ENCODE measurements around the gene NFIX.

The NFIX gene

GRCh38 chr19:12993562-12993961, 1.7 kb upstream of the NFIX start:
- TF ChIP-seq GATA3 (IDR thresholded peaks at IDR 0.05; ENCODE audit: low read depth, low read length) (no peak), GATA2 (IDR thresholded peaks at IDR 0.05; ENCODE audit: low read depth, low read length) (no peak)

GRCh38 chr19:12995596-12996405, 526 bp downstream of the NFIX start:
- TF ChIP-seq GATA2 (IDR thresholded peaks at IDR 0.05; ENCODE audit: low read depth, low read length) (no peak), GATA3 (IDR thresholded peaks at IDR 0.05; ENCODE audit: low read depth, low read length) (no peak)

DNA sequence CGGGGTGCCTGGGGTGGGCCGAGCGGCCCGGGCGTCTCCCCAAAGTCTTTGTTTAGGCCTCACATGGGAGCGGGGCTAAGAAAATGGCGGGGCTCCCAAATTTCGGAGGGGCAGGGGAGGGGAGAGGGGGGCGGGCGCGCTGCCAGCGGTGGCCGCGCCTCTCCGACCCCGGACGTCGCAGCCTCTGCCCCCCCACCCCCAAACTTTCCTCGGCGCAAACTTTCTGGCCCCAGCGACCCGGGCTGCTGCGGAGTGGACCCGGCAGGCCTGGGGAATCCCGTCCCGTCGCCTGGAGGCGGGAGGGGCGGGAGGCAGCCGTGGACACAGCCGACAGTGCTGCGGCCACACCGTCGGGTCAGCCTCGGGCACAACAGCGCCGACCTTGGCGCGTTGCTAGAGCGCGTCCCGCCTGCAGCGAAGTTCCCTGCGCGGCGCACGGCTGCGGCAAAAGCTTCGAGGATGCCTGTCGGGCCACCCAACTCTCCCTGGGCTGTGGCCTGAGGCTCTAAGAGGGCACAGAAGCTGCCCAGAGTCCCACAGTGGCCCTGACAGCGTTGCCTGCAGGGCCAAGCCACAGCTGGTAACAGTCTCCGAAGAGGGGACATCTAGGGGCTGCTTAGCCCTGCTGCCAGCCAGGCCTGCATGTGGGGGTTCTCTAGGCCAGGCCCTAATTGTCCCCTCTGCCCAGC, 1.3 kb downstream of the NFIX start:
- no peak for TF ChIP-seq GATA2 (IDR thresholded peaks at IDR 0.05; ENCODE audit: low read depth, low read length)
- no peak for TF ChIP-seq GATA3 (IDR thresholded peaks at IDR 0.05; ENCODE audit: low read depth, low read length)

- TF ChIP-seq GATA2 (IDR thresholded peaks at IDR 0.05; ENCODE audit: low read depth, low read length) (no peak), GATA3 (IDR thresholded peaks at IDR 0.05; ENCODE audit: low read depth, low read length) (no peak)
Observed at GRCh38 chr19:12997179-12997966, 2.1 kb downstream of the NFIX start.

GRCh38 chr19:12997967-12998940, 3.0 kb downstream of the NFIX start:
- TF ChIP-seq GATA2 (IDR thresholded peaks at IDR 0.05; ENCODE audit: low read depth, low read length): no peak
- no peak for TF ChIP-seq GATA3 (IDR thresholded peaks at IDR 0.05; ENCODE audit: low read depth, low read length)

- TF ChIP-seq GATA3 (IDR thresholded peaks at IDR 0.05; ENCODE audit: low read depth, low read length) (no peak), GATA2 (IDR thresholded peaks at IDR 0.05; ENCODE audit: low read depth, low read length) (no peak)
Observed at GRCh38 chr19:13001166-13001501, 5.9 kb downstream of the NFIX start.

DNA sequence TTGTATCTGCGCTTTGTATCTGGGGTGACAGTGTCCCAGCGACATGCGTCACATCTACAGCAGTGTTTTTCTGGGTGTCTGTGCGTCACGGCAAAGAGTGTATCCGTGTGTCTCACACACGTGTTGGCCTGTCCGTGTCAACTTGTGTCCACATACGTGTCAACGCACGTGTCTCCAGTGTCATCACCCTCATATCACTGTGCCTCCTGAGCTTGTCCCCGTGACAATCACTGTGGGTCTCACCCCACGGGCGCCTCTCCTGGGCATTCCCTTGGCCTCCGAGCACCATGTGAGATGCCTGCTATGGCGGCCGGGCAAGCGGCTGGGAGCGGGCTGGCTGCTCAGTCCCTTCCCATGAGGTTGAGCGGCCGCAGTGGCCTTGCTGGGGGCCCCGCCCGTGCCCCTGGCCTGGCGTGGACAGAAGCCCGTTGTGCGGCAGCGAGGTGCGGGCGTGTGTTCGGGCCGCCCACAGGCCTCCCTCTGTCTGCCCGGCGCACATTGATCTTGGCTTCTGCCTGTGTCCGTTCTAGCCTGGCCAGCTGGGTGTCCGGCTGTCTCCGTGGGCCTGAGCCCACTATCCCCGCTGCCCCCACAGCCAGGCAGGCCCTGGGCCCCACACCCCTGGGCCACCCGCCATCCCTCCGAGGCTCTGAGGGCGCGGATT, 6.4 kb downstream of the NFIX start:
- TF ChIP-seq GATA2 (IDR thresholded peaks at IDR 0.05; ENCODE audit: low read depth, low read length) (no peak), GATA3 (IDR thresholded peaks at IDR 0.05; ENCODE audit: low read depth, low read length) (no peak)

DNA sequence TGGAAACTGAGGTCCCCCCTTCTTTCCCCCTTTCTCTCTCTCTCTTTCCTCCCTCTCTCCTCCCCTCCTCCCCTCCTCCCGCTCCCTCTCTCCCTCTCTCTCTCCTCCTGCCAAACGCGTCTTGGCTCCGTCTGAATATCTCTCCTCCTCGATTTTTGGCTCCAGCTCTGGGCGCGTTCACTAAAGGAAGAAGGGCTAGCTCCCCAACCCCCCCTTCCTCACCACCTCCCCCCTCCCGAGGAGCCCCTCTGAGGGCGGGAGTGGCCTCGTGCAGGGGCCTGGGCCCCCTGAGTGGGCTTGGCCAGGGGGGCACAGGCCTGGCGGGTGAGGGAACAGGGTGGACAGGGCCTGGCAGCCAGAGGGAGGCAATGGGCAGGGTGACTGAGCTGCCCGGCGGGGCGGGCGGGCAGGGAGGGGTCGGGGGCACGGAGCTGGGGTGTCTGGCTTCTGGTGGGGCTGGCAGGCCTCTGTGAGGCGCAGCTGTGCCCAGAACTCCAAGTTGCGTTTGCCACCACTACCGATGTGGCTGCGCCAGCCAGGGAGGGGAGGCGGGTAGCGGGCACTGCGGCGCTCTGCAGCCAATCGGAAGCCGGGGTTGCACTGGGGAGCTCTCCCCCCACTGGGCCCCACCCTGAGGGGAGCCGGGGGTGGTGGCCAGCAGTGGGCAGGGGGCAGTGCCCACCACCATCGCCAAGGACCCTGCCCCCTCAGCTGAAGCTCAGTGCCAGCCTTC, 7.1 kb downstream of the NFIX start:
- TF ChIP-seq GATA3 (IDR thresholded peaks at IDR 0.05; ENCODE audit: low read depth, low read length): no peak
- no peak for TF ChIP-seq GATA2 (IDR thresholded peaks at IDR 0.05; ENCODE audit: low read depth, low read length)

DNA sequence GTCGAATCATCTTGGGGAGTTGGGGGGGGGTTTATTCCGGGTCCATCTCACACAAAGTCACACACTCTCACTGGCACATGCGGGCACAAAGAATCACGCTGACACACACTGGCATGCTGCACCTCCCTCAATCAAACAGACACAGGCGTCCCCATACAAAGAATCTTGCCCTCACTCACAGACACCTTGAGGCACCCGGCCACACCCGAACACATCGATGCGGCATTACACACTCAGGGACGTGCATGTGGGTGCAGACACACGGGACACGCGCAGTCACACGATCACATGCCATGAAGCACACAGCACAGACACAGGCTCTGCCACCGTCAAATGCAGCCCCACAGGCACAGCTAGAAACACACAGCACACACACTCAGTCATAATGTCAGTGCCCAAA, 7.8 kb downstream of the NFIX start:
- TF ChIP-seq GATA3 (IDR thresholded peaks at IDR 0.05; ENCODE audit: low read depth, low read length): no peak
- no peak for TF ChIP-seq GATA2 (IDR thresholded peaks at IDR 0.05; ENCODE audit: low read depth, low read length)

DNA sequence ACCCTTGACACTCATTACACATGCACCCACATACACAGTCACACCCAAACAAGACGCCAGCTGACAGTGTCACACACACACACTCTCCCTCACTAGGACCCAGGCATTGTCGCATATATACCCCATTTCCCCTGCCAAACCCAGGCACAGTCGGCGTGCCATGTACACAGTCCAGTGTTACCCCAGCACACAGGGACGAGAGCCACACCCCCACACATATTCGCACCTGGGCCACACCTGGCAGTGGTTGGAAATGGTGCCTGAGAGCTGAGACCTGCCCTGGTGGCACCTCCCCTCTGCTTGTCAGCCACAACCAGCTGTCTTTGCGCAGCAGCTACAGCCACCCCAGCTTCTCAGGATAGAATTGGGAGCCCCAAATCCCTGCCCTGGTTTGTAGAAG, 9.0 kb downstream of the NFIX start:
- no peak for TF ChIP-seq GATA3 (IDR thresholded peaks at IDR 0.05; ENCODE audit: low read depth, low read length)
- no peak for TF ChIP-seq GATA2 (IDR thresholded peaks at IDR 0.05; ENCODE audit: low read depth, low read length)

- TF ChIP-seq GATA3 (IDR thresholded peaks at IDR 0.05; ENCODE audit: low read depth, low read length) (no peak), GATA2 (IDR thresholded peaks at IDR 0.05; ENCODE audit: low read depth, low read length) (no peak)
Observed at GRCh38 chr19:13005253-13005652, 10.0 kb downstream of the NFIX start.

DNA sequence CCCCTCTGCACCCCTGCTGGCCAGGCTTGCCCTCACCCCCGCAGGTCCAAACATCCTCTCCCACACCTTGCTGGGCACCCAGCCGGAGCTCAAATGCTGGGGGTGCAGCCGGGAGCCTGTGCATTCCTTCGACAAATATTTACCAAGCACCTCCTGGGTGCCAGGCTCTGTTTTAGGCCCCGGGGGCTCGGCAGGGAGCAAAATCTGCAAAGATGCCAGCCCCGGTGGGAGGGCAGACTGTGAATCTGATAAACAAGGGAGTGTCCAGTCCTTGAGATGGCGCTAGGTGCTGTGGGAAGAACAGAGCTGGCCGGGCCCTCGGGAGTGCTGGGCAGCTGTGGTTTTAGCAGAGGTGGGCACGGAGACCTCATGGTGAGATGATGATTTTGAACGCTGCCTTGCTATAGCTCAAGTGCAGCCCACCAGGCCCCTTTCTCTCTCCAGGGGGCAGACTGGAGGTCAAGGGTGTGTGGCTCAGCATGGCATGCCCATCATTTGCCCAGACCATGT, 10.6 kb downstream of the NFIX start:
- TF ChIP-seq GATA3 (IDR thresholded peaks at IDR 0.05; ENCODE audit: low read depth, low read length) (no peak), GATA2 (IDR thresholded peaks at IDR 0.05; ENCODE audit: low read depth, low read length) (no peak)
